CD4-positive, alpha-beta T cell treated with Interferon alpha-2 for 1 hour (primary cell): Measurements from ENCODE around the gene MSANTD1.

Experiments used
- DNase-seq, 2 donors: peaks; one replicate each; pipeline ENCODE4 v3.0.0-alpha.2; 2020 to 2022

Gene MSANTD1

DNA sequence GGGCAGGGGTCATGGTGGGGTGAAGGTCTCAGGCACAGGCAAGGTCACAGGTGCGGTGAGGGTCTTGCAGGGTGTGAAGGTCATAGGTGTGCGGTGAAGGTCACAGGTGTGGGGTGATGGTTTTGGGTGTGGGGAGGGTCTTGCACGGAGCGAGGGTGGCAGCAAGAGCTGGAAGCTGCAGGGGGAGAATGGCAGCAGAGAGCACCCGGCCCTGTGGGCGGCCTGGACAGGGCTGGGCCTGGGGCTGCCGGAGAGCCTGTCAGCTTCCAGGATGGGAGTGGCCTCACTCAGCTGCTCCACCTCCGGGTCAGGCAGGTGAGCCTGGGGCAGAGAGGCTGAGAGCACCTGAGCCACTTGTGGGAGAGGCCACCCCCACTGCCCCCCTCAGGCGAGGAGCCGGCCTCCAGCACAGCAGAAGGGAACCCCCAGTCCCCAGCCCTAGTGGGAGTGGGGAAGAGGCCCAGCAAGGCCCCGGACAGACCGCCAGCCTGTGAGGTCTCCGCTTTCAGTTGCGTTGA lies 1.5 kb downstream of the MSANTD1 start:
- no peak for DNase-seq

DNA sequence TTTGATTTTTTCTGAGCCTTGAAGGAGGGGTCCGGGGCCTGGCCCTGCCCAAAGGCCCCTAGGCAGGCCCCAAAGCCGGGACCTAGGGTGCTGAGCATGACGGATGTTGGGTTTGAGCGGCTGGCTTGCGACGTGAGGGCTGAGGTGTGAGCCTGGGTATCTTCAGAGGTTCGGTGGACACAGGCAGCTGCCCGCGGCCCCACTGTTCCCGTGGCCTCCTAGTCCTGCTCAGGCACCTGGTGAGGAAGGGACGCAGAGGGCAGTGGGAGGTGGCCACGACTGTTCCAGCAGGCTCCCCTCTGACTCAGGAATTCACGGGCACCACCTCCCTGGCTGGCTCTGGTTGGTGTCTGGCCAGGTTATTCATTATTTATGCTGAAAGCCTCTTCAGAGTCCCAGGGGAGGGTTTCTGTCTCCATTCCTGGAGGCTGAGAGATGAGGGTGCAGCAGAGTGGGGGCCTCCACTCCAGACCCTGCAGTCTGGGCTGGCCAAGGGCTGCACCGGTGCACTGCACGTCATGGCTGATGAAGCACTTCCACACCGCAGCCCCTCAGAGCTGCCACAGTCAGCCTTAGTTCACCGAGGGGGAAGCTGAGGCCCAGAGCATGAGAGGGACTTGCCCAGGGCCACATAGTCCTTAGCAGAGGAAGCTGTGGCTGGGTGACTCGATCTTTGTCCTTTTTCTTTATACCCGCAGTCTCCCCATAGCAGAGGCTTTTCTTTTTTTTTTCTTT lies 2.2 kb downstream of the MSANTD1 start:
- DNase-seq: no peak

DNA sequence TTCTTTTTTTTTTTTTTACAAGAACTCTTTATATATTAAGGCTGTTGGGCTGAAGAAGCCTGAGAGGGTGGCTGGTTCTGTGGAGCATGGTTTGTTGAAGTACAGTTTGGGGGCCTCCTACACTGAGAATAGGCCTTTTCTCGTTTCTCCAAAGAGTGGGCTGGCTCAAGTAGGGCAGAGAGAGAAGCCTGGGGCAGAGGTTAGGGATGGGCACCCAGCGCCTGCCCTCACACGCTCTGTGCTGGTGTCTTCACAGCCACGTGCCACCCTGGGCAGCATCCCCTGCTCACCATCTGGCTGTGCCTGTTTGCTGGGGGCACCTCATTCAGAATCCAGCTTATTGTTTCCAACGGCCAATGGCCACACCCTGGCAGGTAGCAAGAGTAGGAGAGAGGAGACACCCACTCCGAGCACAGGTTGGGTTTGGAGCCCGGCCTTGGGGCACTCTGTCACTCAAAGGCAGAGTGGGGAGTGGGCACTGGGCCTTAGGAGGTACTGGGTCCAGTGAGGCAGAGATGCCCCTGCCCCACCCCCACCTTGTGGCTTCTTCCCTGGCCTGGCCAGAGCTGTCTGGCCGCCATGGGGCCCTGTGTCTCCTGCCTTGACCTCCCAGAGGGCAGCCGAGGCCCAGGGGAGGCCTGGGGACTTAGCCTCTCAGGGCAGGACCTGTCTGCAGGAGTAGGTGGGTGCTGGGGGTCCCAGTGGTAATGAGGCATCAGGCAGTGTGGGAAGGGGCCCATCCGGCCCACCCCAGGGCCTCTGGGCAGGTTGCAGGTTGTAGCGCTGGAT lies 2.9 kb downstream of the MSANTD1 start:
- DNase-seq: no peak

DNA sequence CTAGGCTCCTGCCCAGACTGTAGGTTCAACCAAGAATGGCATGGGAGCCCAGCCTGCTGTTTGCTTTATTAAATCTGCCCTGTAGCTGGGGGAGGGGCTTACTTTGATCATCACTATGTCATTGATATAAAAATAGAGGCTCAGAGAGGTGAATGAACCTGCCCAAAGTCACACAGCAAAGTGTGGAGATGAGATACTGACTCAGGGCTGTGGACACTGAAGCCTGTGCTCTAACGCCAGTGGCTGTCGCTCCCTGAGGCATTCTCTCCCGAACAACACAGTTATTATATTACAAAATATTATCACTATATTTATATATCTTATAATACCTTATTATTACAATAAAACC lies 3.5 kb downstream of the MSANTD1 start:
- DNase-seq: no peak

DNA sequence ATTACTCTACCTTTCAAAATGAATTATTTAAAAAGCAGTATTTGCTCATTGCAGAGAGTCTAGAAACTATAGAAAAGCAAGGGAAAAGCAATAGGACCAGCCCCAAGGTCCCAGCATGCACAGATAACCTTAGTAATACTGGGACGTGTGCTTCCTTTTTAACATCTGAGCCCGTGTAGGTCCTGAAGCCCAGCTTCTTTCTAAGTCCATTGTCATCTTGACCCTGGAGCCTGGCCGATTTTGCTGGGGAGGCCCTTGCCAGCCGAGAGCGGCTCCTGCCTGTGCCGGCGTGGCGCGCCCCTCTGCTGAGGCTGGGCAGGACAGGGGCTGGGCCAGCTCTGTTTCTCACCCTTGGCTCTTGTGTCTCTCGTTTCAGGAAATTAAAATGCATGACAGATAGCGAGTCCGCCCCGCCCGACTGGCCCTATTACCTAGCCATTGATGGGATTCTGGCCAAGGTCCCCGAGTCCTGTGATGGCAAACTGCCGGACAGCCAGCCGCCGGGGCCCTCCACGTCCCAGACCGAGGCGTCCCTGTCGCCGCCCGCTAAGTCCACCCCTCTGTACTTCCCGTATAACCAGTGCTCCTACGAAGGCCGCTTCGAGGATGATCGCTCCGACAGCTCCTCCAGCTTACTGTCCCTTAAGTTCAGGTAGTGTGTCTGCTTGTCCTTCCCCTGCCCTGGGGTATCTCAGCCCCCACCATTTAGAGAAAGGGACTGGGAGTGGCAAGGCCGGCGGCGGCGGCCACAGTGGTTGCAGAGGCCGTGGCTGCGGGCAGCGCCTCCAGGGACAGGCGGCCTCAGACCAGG lies 4.1 kb downstream of the MSANTD1 start:
- DNase-seq: no peak

DNA sequence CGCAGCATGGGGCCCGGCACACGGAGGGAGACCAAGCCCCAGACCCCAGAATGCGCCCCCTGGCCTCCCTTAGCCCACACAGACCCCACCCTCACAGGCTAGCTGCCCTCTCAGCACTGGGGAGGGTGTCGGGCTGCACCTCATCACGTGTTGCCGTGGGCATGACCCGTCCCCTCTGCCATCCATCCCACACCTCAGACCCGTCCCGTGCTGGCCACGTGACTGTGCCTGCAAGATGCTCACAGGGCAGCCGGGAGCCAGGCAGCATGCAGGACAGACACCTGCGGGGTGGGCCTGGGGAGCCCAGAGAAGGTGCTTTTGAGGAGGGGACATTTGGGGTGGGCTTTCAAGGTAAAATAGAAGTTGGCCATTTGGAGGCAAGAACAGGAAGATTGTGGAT lies 4.8 kb downstream of the MSANTD1 start:
- no peak for DNase-seq

DNA sequence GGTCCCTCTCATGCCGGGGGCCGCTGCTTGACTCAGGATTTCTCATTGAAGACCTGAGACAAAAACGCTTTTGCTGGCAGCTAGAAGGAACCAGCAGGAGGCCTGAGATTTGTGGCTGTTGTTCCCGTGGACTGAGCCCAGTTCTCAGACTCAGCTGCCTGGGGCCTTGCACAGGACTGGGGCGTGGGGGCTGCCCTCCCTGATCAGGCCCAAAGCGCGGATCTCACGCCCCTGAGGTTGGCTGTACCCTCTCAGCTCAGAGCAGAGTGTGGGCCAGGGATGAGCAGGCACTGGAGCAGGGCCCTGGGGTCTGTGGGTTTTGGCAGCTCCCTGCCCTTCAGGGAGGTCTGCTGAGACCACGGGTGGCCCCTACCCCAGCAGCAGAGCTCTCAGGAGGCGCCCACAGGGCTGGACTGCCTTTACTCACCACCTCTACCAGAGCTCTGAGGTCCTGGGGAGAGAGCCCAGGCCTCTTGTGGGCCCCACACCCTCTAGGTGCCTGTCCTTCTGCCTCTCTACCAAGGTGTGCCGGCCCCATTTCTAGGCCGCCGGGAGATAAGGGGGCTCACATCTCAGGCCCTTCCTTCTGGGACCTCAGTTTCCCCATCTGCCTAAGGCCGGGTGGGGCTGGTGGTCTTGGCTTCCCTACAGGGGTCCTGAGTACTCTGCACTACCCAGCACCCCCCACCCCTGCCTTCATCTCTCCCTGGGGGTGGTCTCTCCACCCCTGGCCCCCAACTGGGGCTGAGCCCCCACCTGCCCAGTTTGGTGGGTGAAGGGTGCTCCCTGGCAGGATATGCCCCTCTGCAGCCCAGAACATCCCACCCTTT lies 5.6 kb downstream of the MSANTD1 start:
- DNase-seq: no peak

DNA sequence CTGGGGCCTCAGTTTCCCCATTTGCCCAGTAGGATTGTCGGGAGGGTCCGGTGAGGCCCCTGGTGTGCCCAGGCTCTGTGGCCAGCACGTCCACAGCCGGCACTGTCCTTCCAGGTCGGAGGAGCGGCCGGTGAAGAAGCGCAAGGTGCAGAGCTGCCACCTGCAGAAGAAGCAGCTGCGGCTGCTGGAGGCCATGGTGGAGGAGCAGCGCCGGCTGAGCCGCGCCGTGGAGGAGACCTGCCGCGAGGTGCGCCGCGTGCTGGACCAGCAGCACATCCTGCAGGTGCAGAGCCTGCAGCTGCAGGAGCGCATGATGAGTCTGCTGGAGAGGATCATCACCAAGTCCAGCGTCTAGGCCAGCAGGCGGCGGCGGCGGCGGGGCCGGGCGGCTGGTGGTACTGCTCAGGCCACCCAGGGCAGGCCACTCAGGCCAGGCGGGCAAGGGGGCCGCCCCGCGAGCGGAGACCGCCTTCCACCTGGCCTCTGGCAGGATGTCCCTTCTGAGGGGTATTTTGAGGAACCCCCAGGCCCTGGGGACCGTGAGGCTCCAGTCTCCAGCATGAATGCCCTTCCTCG lies 6.7 kb downstream of the MSANTD1 start:
- no peak for DNase-seq

DNA sequence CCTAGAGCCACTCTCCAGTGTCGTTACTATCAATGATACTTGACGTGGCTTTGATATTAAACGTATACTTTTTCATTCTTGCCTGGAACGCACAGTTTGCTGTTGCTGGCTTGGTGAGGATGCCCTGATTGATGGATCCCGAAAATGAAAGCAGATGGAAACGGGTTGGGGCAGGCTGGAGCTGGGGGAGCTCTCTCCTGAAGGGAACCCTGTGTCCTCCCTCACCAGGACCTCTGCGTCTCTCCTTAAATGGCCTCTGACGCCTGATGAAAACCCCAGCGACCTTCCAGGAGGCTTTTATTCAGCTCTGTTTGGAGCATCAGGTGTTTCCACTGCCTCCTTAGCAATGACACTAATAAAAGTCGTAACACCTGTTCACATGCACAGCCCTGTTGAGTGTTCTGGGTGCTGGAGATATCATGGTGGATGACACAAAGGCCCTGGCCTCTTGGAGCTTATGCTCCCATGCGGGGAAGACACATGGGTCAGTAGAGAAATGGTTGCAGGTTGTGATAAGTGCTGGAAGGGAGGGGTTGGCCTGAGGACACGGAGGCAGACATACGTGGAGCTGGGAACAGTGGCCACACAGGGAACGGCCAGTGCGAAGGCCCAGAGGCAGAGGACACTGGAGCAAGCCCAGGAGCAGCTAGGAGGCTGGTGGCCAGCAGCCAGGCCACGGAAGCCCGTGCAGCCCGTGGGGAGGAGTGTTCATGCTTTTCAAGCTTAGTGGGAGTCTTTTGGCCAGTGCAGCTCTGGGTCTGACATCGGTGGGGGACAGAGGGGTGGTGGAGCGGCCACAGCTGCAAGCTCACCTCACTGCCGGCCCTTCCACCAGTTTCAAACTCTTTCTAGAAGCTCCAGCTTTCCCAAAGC lies 7.5 kb downstream of the MSANTD1 start:
- DNase-seq: no peak

DNA sequence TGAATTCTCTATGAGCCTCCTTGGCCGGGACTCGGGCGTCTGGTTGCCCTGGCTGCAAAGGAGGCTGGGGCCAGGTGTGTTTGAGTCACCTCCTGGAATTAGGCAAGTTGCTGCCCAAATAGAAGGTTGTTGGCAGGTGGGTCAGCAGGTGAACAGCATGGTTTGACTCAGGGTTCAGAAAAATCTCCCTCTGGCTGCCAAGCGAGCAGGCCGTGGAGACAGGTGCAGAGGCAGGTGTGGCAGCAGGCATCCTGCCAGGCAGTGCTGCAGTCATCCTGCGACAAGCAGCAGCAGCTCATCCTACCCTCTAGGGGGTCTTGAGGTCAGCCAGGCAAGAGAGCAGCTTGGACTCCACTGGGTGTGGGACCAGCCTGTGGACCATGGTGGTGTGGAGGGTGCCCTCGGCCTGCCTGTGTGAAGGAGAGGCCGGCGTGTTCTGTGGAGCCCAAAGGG lies 8.2 kb downstream of the MSANTD1 start:
- DNase-seq: no peak

DNA sequence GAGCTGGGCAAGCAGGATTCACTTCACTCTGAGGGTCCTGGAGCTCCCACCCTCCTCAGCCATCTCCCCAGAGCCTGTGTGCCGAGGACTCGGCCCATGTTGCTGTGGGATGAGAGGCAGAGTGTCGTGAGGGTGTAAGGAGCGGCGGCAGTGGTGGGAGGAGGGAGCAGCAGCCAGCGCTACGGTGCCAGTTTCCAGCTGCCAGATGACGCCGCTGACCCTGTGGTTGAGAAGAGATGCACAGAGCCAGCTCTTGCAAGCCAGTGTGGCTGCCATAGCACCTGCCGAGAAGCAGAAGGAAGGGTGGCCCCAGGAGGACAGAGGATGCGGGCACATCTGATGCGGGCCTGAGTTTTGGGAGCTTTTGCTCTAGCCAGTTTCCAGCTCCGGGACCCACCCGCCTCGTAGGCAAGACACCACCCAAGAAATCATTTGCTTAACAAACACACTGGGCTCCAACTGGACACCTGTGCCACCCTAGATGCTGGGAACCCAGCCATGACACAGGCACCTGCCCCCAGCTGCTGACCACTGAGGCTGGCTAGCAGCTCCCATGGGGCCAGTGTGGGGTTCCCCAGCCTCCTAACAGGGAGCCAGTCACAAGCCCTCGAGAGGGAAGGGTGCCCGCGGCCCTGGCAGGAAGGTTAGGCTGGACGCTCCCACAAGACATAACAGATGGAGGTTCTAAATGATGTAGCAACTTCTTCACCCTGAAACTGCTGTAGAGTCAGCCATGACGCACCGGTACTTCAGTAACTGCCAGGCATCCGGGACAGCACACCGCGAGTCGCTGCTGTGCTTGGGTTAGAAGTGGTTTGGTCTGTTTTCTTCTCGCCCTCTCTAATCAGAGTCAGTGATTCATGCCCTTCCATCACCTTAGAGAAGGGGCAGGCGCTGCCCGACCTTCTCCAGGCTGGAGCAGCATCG lies 8.9 kb downstream of the MSANTD1 start:
- DNase-seq: peak in 1 of 2 donors; percentile 0

DNA sequence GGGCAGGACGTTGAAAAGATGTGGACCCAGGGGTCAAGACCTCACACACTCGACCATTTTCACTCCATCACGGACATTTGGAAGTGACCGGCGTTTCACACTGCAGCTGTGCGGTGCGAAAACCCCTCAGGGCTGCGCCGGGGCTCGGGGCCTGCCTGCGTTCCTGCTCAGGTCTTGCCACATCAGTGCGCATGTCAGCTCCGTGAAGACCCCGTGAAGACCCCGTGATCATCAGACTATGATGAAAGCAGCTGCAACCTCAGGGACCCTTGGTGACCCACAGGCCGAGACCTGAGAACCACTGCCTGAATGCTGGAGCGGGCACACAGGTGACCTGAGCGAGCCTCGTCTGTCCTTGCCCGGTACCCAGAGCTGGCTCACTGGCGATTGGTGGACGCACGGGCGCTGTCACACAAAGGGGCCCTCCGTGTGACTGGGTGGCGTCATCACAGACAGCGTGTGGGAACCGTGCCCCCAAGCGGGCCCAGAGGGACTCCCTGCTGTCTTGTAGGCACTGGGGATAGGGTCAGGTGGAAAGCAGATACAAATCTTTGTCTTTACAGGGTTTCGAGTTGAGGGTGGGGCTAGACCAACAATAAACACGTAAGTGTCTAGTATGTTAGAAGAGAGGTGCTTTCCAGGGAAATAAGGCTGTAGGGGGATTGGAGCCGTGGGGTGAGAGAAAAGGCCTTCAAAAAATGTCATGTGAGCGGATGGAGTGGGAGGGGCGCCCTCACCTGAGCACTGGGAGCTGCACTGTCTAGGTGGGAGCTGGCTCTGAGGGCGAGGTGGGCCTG lies 12.7 kb downstream of the MSANTD1 start:
- no peak for DNase-seq

DNA sequence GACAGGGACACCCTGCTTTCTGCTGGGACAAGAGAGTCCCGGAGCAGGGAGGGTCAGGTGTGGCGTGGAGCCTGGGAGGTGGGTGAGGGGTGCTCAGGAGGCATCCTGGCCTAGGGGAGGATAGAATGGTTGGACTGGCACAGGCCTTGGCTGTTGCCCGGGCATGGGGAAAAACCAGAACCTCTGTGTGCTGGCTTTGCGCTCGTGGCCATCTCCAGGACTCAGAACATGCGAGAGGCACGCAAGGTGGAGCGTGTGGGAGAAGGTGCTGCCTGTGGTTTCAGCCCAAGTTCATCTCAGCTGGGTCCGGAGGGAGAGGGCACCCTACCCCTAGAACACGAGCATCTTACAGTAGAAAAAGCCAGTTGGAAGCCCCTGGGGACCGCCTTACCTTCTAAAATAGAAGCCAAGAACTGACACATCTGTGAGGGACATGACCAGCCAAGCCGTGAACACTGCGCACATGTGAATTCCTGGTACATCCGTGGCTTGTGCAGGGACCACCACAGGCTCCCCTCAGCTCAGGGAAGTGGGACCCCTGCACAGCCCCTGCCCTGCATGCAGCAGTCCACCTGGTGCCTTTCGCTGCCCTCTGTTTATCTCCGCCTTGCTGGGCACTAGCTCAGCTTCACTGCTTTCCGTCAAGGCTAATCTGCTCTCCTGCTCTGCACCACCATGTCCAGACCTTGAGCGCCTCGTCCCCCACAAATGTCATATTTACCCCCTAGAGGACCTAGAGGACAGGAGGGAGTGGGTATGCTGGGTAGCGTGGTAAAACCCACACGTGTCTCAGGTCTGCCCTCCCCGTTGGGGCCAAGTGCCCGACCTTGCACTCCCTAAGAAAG lies 13.5 kb downstream of the MSANTD1 start:
- no peak for DNase-seq

DNA sequence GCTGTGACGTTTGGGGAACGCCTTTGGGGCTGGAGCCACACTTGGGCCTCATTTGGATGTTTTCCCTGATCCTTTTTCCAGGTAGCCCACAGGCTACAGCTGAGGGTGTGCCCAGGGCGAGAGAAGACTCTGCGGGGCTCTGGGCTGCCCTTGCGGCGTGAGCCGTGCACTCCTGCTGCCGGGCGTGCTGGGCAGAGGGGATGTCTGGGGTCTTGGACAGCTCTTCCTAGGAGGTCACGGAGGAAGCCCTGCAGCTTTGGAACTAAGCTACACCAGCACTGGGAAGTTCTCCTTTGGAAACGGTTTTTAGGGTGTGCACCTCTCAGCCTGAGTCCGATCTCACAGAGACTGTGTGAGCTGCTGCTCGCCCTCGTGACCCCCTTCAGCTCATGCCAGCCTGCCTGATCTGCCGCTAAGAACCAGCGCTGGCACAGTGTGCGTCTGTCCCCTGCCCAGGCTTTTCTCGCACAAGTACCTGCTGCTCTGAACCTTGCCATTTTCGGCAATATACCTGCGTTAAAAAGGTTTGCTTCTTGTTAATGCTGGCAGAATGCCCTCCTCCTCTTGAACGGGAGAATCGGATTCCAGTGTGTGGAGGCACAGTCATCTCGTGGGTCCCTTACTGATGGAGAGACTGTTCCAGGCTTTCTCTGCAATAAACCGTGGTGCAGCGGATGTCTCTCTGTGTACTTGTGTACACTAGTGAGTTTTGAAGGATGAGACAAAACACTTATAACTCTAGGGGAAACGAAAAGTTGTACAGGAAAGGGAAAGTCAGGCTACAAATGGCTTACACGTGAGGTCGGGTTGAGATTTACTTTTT lies 14.3 kb downstream of the MSANTD1 start:
- no peak for DNase-seq

DNA sequence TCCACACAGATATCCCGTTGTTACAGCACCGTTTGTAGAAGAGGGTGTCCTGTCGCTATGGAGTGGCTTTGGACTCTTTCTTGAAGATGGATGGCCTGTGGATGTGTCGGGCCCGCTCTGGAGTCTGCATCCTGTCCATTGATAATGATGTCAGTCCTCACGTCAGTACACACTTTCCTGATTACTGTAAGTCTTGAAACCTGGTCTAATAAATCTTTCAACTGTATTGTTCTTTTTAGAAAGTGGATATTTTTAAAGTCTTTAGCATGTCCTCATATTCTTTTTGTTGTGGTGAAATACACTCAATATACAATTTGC lies 14.9 kb downstream of the MSANTD1 start:
- no peak for DNase-seq

DNA sequence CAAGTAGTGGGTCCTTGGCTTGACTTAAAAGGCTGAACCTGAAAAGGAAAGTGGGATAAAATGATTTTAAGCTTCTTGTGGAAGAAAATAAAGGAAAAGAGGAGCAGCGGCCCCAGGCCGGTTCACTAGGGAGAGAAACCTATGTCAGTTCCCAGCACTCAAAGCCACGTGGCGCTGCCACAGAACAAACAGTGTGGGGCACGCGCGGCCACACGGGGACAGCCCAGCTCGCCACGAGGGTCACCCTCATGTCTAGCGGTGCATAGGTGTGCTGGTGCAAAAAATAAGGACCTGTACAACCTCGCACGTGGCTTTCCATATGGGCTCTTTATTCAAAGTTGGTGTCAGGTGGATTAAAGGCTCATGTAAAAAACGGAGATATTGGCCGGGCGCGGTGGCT lies 17.1 kb downstream of the MSANTD1 start:
- no peak for DNase-seq
